ENCODE measurements around the gene SLC37A2. TPM values are rescaled to one million over a fixed set of nuclear protein-coding genes. Genes with fewer than 3 reads are reported as not detected.

SLC37A2 gene
- polyA plus RNA-seq, 1 donor from 2014 or later: 11.2 TPM

DNA sequence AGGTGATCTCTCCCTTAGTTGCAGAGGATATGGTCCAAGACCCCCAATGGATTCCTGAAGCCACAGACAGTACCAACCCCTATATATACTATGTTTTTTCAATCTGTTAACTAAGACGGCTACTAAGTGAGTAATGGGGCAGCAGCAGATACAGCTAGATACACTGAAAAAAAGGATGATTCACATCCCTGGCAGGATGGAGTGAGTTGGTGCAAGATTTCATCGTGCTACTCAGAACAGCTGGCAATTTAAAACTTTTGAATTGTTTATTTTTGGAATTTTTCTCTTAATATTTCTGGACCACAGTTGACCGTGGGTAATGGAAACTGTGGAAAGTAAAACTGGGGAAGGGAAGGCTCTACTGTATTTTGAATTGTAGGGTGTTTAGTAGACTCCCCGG is 65.3 kb downstream of the SLC37A2 start:
- Mint-ChIP-seq H3K4me1 (peaks cover 5 to 11% (median 8%) of the 10 kb centered on the region in 3 donors), H3K4me3 (no peak overlapping the region), H3K36me3 (peaks cover 3% of the 10 kb centered on the region), H3K9me3 (no peaks in the 10 kb centered on the region), H3K27me3 (peaks cover 29% of the 10 kb centered on the region), H3K27ac (no peak overlapping the region)

DNA sequence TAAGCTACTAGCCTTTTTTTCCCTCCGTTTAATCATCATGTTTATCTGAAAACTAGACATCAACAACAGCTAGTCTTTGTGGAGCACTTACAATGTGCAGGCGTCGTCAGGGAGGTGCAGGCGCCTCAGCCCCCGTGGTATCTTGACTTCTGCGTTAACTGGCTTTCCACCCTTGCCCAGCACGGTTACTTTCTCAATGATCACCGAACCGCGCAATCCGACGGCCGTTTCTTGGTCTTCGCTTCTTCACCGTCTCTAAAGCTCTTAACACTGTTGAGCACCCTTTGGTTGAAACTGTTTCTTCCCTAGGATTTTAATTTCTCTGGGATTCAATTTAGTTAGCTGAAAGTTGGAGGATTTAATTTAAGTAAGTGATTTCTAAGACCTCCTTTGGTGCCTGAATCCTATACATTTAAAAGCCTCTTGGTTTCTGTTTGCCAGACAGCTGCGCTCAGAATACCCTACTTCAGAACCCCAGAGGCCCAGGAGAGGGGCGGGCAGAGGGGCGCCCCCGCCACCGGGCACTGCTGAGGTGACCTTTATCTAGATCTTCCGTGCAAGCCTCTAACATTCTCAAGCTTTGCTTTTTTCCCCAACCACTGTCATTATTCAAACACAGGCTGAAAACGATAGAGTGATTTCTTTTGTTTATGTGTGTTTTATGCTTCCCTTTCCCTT is 66.3 kb downstream of the SLC37A2 start:
- Mint-ChIP-seq H3K4me3 (no peak overlapping the region), H3K9me3 (no peaks in the 10 kb centered on the region), H3K27me3 (peaks cover 29% of the 10 kb centered on the region), H3K4me1 (peaks cover 0 to 5% (median under 1%) of the 10 kb centered on the region in 3 donors), H3K27ac (no peak overlapping the region), H3K36me3 (peaks cover 3% of the 10 kb centered on the region)

GRCh38 chr11:125132071-125132470 is 69.0 kb downstream of the SLC37A2 start:
- Mint-ChIP-seq H3K27me3 (peaks cover 30% of the 10 kb centered on the region), H3K4me3 (no peak overlapping the region), H3K27ac (no peak overlapping the region), H3K36me3 (peaks cover 3% of the 10 kb centered on the region), H3K4me1 (no peaks in the 10 kb centered on the region), H3K9me3 (no peaks in the 10 kb centered on the region)

- Mint-ChIP-seq H3K4me3 (no peak overlapping the region), H3K36me3 (peaks cover 3% of the 10 kb centered on the region), H3K27ac (no peak overlapping the region), H3K9me3 (no peaks in the 10 kb centered on the region), H3K4me1 (no peaks in the 10 kb centered on the region), H3K27me3 (peaks cover 27% of the 10 kb centered on the region)
Observed at GRCh38 chr11:125132596-125132995, 69.5 kb downstream of the SLC37A2 start.

DNA sequence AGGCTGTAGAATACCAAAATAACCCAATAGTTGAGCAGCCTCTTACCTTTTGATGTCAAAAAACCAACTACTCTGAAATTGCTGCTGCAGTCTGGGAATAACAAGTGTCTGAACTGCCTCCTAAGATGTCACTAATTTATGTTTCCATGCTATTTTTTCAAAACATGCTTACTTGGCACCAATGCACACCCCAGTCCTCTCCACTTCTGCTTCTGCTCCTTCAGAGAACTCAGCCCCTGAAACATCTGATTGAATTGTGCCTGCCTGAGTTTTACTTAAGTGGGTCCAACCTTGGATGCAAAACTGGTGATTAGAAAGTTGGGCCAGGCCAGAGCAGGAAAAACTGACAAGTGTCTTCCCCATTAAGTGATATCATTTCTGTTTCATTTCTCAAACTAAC is 72.9 kb downstream of the SLC37A2 start:
- Mint-ChIP-seq H3K4me3 (no peak overlapping the region), H3K27me3 (peaks cover 26% of the 10 kb centered on the region), H3K36me3 (peaks cover 3% of the 10 kb centered on the region), H3K4me1 (no peaks in the 10 kb centered on the region), H3K9me3 (no peaks in the 10 kb centered on the region), H3K27ac (no peak overlapping the region)

DNA sequence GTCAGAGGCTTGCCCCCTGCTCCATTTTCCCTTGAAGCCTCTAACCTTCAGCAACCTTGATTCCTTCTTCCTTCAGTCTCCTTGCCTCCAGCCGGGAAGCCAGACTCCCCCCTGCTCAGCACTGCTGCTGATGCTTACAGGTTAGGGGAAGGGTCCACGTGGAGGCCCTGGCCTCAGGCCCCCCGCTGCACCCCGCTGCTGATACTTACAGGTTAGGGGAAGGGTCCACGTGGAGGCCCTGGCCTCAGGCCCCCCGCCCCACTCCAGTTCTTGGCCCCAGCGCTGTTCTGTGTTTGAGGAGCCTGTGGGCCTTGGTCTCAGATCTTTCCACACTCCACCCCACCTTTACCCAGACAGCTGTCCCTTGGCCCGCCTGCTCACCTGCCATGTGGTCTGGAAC is 75.9 kb downstream of the SLC37A2 start:
- Mint-ChIP-seq H3K9me3 (no peaks in the 10 kb centered on the region), H3K36me3 (no peaks in the 10 kb centered on the region), H3K4me3 (no peak overlapping the region), H3K27me3 (peaks cover 23% of the 10 kb centered on the region), H3K4me1 (peaks cover 0 to 4% (median 3%) of the 10 kb centered on the region in 3 donors), H3K27ac (no peak overlapping the region)

- Mint-ChIP-seq H3K36me3 (peaks cover 1% of the 10 kb centered on the region), H3K27ac (no peak overlapping the region), H3K4me3 (no peak overlapping the region), H3K27me3 (peaks cover 25% of the 10 kb centered on the region), H3K4me1 (peaks cover 0 to 4% (median 3%) of the 10 kb centered on the region in 3 donors), H3K9me3 (no peaks in the 10 kb centered on the region)
Observed at GRCh38 chr11:125139778-125140177, 76.7 kb downstream of the SLC37A2 start.

Other genes with a start within 250 kb of the SLC37A2 start
- gene ROBO3, start 197.9 kb upstream of the SLC37A2 start, polyA plus RNA-seq: not detected
- gene ROBO4, start 165.4 kb upstream of the SLC37A2 start, polyA plus RNA-seq: not detected
- not detected for gene HEPN1, start 144.1 kb upstream of the SLC37A2 start, polyA plus RNA-seq
- not detected for gene HEPACAM, start 127.3 kb upstream of the SLC37A2 start, polyA plus RNA-seq
- 0.79 TPM for gene CCDC15, start 109.1 kb upstream of the SLC37A2 start, polyA plus RNA-seq
- 45.1 TPM for gene TMEM218, start 48.3 kb downstream of the SLC37A2 start, polyA plus RNA-seq
- not detected for gene PKNOX2, start 101.4 kb downstream of the SLC37A2 start, polyA plus RNA-seq

All from IgD-negative memory B cell (primary cell).